Prostate gland (tissue), 2 donors: ENCODE measurements around the gene BABAM2. TPM values are rescaled to one million over a fixed set of nuclear protein-coding genes. Genes with fewer than 3 reads are reported as not detected.
A peak's percentile ranks its signal among the peaks of the same experiment; 100 is the strongest.
"Not testable (repeated sequence)": the region's sequence is repeated elsewhere in the genome, so short reads cannot be mapped to it uniquely, and the experiment has no call there.

Experiments used
- DNase-seq: peaks from one replicate; pipeline ENCODE4 v3.0.0-alpha.2; 2019; ENCODE audit warnings: low spot score
- H3K27ac ChIP-seq, 2 donors: fragments of 200-600 bp; sonication (generic); 2 replicates each; pipeline ENCODE4 v1.5.1; 2017 to 2019
- H3K27me3 ChIP-seq: fragments of 200-600 bp; sonication (generic); replicated peaks from 2 replicates; pipeline ENCODE4 v1.5.1; 2019; ENCODE audit not compliant: insufficient read depth
- H3K36me3 ChIP-seq, 2 donors: fragments of 200-600 bp; sonication (generic); 1 replicate in 1 of 2; 2 replicates in 1 of 2; pipeline versions ENCODE4 v1.5.1 to v1.8.1; 2017 to 2019
- H3K4me1 ChIP-seq: fragments of 200-600 bp; sonication (generic); replicated peaks from 2 replicates; pipeline ENCODE4 v1.5.1; 2019
- H3K4me3 ChIP-seq, 2 donors: fragments of 200-600 bp; sonication (generic); 2 replicates each; pipeline ENCODE4 v1.5.1; 2017 to 2019
- H3K9me3 ChIP-seq: fragments of 200-600 bp; sonication (generic); 2 replicates; pipeline ENCODE4 v1.5.1; 2017
- POLR2A ChIP-seq: fragments of 450-650 bp; IDR thresholded peaks from one replicate; pipeline ENCODE4 v1.6.1; 2016; ENCODE audit warnings: antibody characterized with exemption, mild to moderate bottlenecking
- POLR2AphosphoS5 ChIP-seq: sonication (generic); formaldehyde crosslinking; IDR thresholded peaks from one replicate; pipeline ENCODE4 v1.6.1; 2017; ENCODE audit warnings: antibody characterized with exemption
- WGBS: methylation state at CpG from one replicate; pipeline ENCODE4 v1.1.5; 2018; 5-methylcytosine and 5-hydroxymethylcytosine counted together
- intact Hi-C: fragments of 100-400 bp; cut with DNase I; formaldehyde crosslinking; loops from one replicate; pipeline ENCODE4 v1.14.2; 2022
- total RNA-seq, 2 donors: library from RNA; depleted of rRNA; stranded (reverse); fragments of >200 nt; gene quantifications; one replicate each; pipeline ENCODE4 v1.1.0, GENCODE V29; 2016
- TF ChIP-seq, protein P1 (sequence below), 4 experiments: fragments of 200-600 bp in 2 of 4; fragments of 450-650 bp in 2 of 4; sonication (generic) in 2 of 4; IDR thresholded peaks; 1 replicate in 3 of 4; 2 replicates in 1 of 4; pipeline ENCODE4 v1.5.1; 2016 to 2019; ENCODE audit warnings: antibody characterized with exemption in 4 of 4, mild to moderate bottlenecking in 2 of 4, moderate library complexity in 2 of 4

BABAM2 gene
- total RNA-seq, 2 donors from 2014 or later = 35.8 to 37.3 TPM

DNA sequence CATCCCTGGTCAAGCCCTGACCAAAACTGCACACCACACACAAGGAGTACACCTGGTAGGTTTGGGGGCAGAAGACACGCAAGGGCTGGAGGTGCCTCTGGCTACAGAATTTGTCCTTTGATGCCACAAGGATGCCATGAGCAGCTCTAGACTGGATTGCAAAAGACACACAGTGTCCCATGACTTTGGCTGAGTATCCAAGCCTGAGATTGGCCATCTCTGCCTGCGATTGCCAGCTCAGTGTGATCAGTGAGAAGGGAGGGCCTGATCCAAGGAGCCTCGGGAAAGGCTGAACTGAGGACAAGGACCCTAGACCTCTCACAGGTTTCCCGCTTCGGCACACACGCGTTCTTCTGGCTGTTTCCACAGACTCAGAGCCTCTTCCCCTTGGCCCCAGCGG, 442.2 kb downstream of the BABAM2 start:
- no peaks in the 10 kb centered on the region for H3K27me3 ChIP-seq
- 97% methylated on average over 8 of the region's 8 CpGs for WGBS
- H3K36me3 ChIP-seq = no peaks in the 10 kb centered on the region
- H3K4me3 ChIP-seq = no peak overlapping the region
- no peak for DNase-seq
- no peaks in the 10 kb centered on the region for H3K9me3 ChIP-seq
- H3K27ac ChIP-seq = no peak overlapping the region
- intact Hi-C loops = no loop called here
- H3K4me1 ChIP-seq = no peaks in the 10 kb centered on the region
- TF ChIP-seq POLR2A (no peak), POLR2AphosphoS5 (no peak)

GRCh38 chr2:28333606-28334526, 443.3 kb downstream of the BABAM2 start:
- H3K4me3 ChIP-seq = no peak overlapping the region
- no peak for DNase-seq
- peak overlapping the region; percentile 15 to 43 for H3K27ac ChIP-seq
- TF ChIP-seq POLR2A (no peak), POLR2AphosphoS5 (peak; percentile 14)
- TF ChIP-seq, protein P1, sequence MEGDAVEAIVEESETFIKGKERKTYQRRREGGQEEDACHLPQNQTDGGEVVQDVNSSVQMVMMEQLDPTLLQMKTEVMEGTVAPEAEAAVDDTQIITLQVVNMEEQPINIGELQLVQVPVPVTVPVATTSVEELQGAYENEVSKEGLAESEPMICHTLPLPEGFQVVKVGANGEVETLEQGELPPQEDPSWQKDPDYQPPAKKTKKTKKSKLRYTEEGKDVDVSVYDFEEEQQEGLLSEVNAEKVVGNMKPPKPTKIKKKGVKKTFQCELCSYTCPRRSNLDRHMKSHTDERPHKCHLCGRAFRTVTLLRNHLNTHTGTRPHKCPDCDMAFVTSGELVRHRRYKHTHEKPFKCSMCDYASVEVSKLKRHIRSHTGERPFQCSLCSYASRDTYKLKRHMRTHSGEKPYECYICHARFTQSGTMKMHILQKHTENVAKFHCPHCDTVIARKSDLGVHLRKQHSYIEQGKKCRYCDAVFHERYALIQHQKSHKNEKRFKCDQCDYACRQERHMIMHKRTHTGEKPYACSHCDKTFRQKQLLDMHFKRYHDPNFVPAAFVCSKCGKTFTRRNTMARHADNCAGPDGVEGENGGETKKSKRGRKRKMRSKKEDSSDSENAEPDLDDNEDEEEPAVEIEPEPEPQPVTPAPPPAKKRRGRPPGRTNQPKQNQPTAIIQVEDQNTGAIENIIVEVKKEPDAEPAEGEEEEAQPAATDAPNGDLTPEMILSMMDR (IDR thresholded peaks at IDR 0.05) = no peak
- H3K36me3 ChIP-seq = no peaks in the 10 kb centered on the region
- 40% methylated on average over 15 of the region's 15 CpGs for WGBS
- no peaks in the 10 kb centered on the region for H3K4me1 ChIP-seq
- H3K27me3 ChIP-seq = no peaks in the 10 kb centered on the region
- H3K9me3 ChIP-seq = no peaks in the 10 kb centered on the region
- intact Hi-C loops = no loop called here

GRCh38 chr2:28334527-28334894, 444.0 kb downstream of the BABAM2 start:
- Histone ChIP-seq H3K4me1 (no peaks in the 10 kb centered on the region), H3K36me3 (no peaks in the 10 kb centered on the region), H3K27me3 (no peaks in the 10 kb centered on the region), H3K27ac (peak overlapping the region; percentile 15 to 43), H3K9me3 (no peaks in the 10 kb centered on the region), H3K4me3 (no peak overlapping the region)
- 83% methylated on average over 8 of the region's 8 CpGs for WGBS
- intact Hi-C loops = no loop called here
- no peak for TF ChIP-seq POLR2AphosphoS5
- no peak for TF ChIP-seq POLR2A
- TF ChIP-seq, protein P1 (IDR thresholded peaks at IDR 0.05) = no peak
- DNase-seq = no peak

- H3K27me3 ChIP-seq, H3K36me3 ChIP-seq, H3K9me3 ChIP-seq, intact Hi-C loops, H3K4me3 ChIP-seq, H3K4me1 ChIP-seq, H3K27ac ChIP-seq, DNase-seq: not testable (repeated sequence)
- WGBS = 99% methylated on average over 11 of the region's 11 CpGs
These were observed 444.7 kb downstream of the BABAM2 start for GRCh38 chr2:28335265-28335664.

DNA sequence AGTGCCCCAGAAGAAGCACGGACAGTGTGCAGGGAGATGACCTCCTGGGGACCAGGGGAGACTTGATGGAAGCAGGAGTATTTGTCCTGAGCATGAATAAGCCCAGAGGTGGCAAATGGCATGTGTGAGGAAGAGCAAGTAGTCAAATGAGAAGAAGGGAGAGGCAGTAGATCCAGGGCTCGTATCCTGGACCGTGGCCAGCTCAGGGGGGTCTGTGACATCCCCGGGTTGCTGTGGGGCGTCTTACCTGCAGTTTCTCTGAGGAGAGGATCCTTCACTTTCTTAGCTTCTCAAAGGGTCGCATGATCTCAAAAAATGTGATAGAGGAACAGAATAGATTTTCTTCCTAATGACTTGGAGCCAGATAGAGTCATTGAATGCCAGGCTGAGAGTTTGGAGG, 445.1 kb downstream of the BABAM2 start:
- intact Hi-C loops = no loop called here
- Histone ChIP-seq H3K4me1 (no peaks in the 10 kb centered on the region), H3K9me3 (no peaks in the 10 kb centered on the region), H3K4me3 (no peak overlapping the region), H3K36me3 (no peaks in the 10 kb centered on the region), H3K27ac (no peak overlapping the region), H3K27me3 (no peaks in the 10 kb centered on the region)
- no peak for DNase-seq
- whole genome bisulfite sequencing = 92% methylated on average over 6 of the region's 6 CpGs
- TF ChIP-seq POLR2A (no peak), POLR2AphosphoS5 (no peak)
- TF ChIP-seq, protein P1 (IDR thresholded peaks at IDR 0.05) = no peak
